HepG2 (cell line): ENCODE results near the gene JPH2. TPM values are rescaled to one million over a fixed set of nuclear protein-coding genes. Genes with fewer than 3 reads are reported as not detected.
A peak's percentile ranks its signal among the peaks of the same experiment; 100 is the strongest.

Experiments used
- ADNP ChIP-seq: sonication (generic); formaldehyde crosslinking; IDR thresholded peaks from 2 replicates; pipeline ENCODE4 v1.4.0; 2020; ENCODE audit warnings: missing genetic modification reagents
- HOXA9 ChIP-seq: sonication (generic); formaldehyde crosslinking; IDR thresholded peaks from 2 replicates; pipeline ENCODE4 v1.8.1; 2022; ENCODE audit warnings: missing genetic modification reagents, mild to moderate bottlenecking, moderate library complexity, borderline replicate concordance
- KIAA2018 ChIP-seq: sonication (generic); formaldehyde crosslinking; IDR thresholded peaks from 2 replicates; pipeline ENCODE4 v1.5.0; 2020; ENCODE audit warnings: mild to moderate bottlenecking, missing genetic modification reagents, borderline replicate concordance
- KMT2B ChIP-seq: IDR thresholded peaks from 2 replicates; pipeline ENCODE4 v1.6.1; 2016; ENCODE audit warnings: missing genetic modification reagents, missing compliant biosample characterization
- NFKB2 ChIP-seq: sonication (generic); formaldehyde crosslinking; IDR thresholded peaks from 2 replicates; pipeline ENCODE4 v1.4.0; 2020; ENCODE audit warnings: missing genetic modification reagents, borderline replicate concordance
- SIN3B ChIP-seq: fragments of 150-350 bp; IDR thresholded peaks from 2 replicates; pipeline ENCODE4 v1.6.1; 2014; ENCODE audit warnings: low read length
- SIX1 ChIP-seq: sonication (generic); formaldehyde crosslinking; IDR thresholded peaks from 2 replicates; pipeline ENCODE4 v1.4.0; 2020; ENCODE audit warnings: missing genetic modification reagents, borderline replicate concordance
- TBL1XR1 ChIP-seq: fragments of 150-350 bp; IDR thresholded peaks from 2 replicates; pipeline ENCODE4 v1.6.1; 2014; ENCODE audit warnings: borderline replicate concordance, low read length; ENCODE audit not compliant: partially characterized antibody
- TOE1 ChIP-seq: sonication (generic); formaldehyde crosslinking; IDR thresholded peaks from 2 replicates; pipeline ENCODE4 v1.4.0; 2020; ENCODE audit warnings: mild to moderate bottlenecking, missing genetic modification reagents
- ZNF263 ChIP-seq: sonication (generic); formaldehyde crosslinking; IDR thresholded peaks from 2 replicates; pipeline ENCODE4 v1.4.0; 2020; ENCODE audit warnings: missing genetic modification reagents
- ZNF441 ChIP-seq: sonication (generic); formaldehyde crosslinking; IDR thresholded peaks from 2 replicates; pipeline ENCODE4 v1.7.0; 2021; ENCODE audit warnings: missing genetic modification reagents, borderline replicate concordance
- ZNF605 ChIP-seq: sonication (generic); formaldehyde crosslinking; IDR thresholded peaks from 2 replicates; pipeline ENCODE4 v1.8.0; 2022; ENCODE audit warnings: mild to moderate bottlenecking, missing genetic modification reagents
- ZNF737 ChIP-seq: sonication (generic); formaldehyde crosslinking; IDR thresholded peaks from 2 replicates; pipeline ENCODE4 v1.5.0; 2020; ENCODE audit warnings: missing genetic modification reagents, mild to moderate bottlenecking, borderline replicate concordance
- ZNF749 ChIP-seq: sonication (generic); formaldehyde crosslinking; IDR thresholded peaks from 2 replicates; pipeline ENCODE4 v1.8.0; 2022; ENCODE audit warnings: mild to moderate bottlenecking, missing genetic modification reagents, moderate library complexity, borderline replicate concordance
- polyA plus RNA-seq, 8 experiments: library from polyadenylated mRNA; depleted of rRNA in 3 of 8; stranded (reverse) in 7 of 8; unstranded in 1 of 8; fragments of >200 nt; fragmentation: Illumina TruSeq in 4 of 8; extraction: Trizol in 4 of 8; gene quantifications; 2 replicates each; pipeline versions ENCODE4 v1.2.1 to v1.2.3, GENCODE V29; 2011 to 2016; ENCODE audit warnings: low read depth in 4 of 8, missing spikeins in 1 of 8, mixed read lengths in 1 of 8; ENCODE audit not compliant: insufficient read depth in 1 of 8
- total RNA-seq, 5 experiments: library from RNA; depleted of rRNA; stranded (reverse); fragments of >200 nt; fragmentation: Illumina TruSeq; extraction: Trizol; gene quantifications; 2 replicates each; pipeline ENCODE4 v1.2.3, GENCODE V29; 2016; ENCODE audit warnings: low read depth in 1 of 5
- TF ChIP-seq, protein P1 (sequence below): sonication (generic); formaldehyde crosslinking; IDR thresholded peaks from 2 replicates; pipeline ENCODE4 v1.4.0; 2020; ENCODE audit warnings: missing genetic modification reagents
- TF ChIP-seq, protein P2 (sequence below): sonication (generic); formaldehyde crosslinking; IDR thresholded peaks from 2 replicates; pipeline ENCODE4 v1.8.0; 2022; ENCODE audit warnings: mild to moderate bottlenecking, missing genetic modification reagents
- TF ChIP-seq, protein P3 (sequence below): sonication (generic); formaldehyde crosslinking; IDR thresholded peaks from 2 replicates; pipeline ENCODE4 v1.4.0; 2020; ENCODE audit warnings: low read depth, mild to moderate bottlenecking, missing genetic modification reagents

JPH2 gene
- total and polyA plus RNA-seq, 2 of the 13 experiments (the other 11 are each of a cell fraction or from before 2014, with no cell fraction given): 0.42 TPM; not detected in 1

DNA sequence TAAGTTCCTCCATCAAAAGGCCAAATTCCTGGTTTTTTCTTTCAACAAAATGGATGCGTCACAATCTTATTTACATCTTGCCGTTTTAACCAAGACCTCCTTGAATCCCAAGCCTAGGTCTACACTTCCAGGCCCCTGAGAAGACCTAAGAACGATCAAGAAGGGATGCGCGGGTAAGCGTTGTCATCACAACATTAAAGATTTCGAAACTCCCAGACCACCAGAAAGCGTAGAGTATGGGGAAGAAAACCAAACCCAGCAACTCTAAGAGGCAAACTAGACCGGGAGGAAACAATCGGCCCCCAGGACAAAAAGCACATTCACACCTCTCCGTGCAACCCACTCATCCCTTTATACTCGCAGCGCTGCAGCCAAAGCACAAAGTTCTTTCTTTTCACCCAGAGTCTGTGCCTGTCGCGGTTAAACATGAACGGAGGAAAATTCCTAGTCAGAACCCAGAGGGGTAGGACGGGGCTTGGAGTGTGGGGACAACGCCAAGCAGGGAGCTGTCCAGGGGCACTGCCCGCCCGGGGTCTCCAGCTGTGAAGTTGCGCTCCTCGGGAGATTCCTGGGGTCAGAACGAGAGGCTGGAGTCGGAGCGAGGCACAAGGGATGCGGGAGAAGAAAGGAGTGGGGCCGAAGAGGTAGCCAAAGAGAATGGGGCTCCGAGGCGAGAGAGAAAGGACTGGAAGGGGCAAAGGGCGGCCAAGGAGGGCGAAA is 22.9 kb upstream of the JPH2 start (continued):
- TF ChIP-seq KIAA2018 (CRISPR knock-in tag) (no peak), ZNF737 (CRISPR knock-in tag) (no peak), TBL1XR1 (no peak), ZNF605 (CRISPR knock-in tag) (no peak; the same call in 1 of the 2 replicates), SIN3B (peak; percentile 48; the same call in 1 of the 2 replicates), ZNF749 (CRISPR knock-in tag) (peak; percentile 57; the same call in 1 of the 2 replicates), ZNF263 (0 out of 2 replicates have a peak, but pooled peaks have one; percentile 20), NFKB2 (CRISPR knock-in tag) (0 out of 2 replicates have a peak, but pooled peaks have one; percentile 45), HOXA9 (CRISPR knock-in tag) (peak; percentile 47; the same call in 1 of the 2 replicates), TOE1 (no peak), ZNF441 (CRISPR knock-in tag) (no peak), ADNP (CRISPR knock-in tag) (no peak), SIX1 (CRISPR knock-in tag) (no peak), KMT2B (no peak)
- TF ChIP-seq, protein P1, sequence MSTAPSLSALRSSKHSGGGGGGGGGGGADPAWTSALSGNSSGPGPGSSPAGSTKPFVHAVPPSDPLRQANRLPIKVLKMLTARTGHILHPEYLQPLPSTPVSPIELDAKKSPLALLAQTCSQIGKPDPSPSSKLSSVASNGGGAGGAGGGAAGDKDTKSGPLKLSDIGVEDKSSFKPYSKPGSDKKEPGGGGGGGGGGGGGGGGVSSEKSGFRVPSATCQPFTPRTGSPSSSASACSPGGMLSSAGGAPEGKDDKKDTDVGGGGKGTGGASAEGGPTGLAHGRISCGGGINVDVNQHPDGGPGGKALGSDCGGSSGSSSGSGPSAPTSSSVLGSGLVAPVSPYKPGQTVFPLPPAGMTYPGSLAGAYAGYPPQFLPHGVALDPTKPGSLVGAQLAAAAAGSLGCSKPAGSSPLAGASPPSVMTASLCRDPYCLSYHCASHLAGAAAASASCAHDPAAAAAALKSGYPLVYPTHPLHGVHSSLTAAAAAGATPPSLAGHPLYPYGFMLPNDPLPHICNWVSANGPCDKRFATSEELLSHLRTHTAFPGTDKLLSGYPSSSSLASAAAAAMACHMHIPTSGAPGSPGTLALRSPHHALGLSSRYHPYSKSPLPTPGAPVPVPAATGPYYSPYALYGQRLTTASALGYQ: no peak
- TF ChIP-seq, protein P2, sequence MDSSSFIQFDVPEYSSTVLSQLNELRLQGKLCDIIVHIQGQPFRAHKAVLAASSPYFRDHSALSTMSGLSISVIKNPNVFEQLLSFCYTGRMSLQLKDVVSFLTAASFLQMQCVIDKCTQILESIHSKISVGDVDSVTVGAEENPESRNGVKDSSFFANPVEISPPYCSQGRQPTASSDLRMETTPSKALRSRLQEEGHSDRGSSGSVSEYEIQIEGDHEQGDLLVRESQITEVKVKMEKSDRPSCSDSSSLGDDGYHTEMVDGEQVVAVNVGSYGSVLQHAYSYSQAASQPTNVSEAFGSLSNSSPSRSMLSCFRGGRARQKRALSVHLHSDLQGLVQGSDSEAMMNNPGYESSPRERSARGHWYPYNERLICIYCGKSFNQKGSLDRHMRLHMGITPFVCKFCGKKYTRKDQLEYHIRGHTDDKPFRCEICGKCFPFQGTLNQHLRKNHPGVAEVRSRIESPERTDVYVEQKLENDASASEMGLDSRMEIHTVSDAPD (CRISPR knock-in tag): no peak
- TF ChIP-seq, protein P3, sequence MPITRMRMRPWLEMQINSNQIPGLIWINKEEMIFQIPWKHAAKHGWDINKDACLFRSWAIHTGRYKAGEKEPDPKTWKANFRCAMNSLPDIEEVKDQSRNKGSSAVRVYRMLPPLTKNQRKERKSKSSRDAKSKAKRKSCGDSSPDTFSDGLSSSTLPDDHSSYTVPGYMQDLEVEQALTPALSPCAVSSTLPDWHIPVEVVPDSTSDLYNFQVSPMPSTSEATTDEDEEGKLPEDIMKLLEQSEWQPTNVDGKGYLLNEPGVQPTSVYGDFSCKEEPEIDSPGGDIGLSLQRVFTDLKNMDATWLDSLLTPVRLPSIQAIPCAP (CRISPR knock-in tag): no peak
